Calu3 (cell line): Measurements from ENCODE around the gene USP40. TPM values are rescaled to one million over a fixed set of nuclear protein-coding genes. Genes with fewer than 3 reads are reported as not detected.

Experiments
- BruUV-seq: library from RNA; stranded (reverse); fragments of 400-500 nt; replicated peaks from 2 replicates; lab custom pipeline; 2021; lab: Mats Ljungman, UMichigan
- CTCF ChIA-PET: fragments of 300-600 bp; sonication (Branson Sonifier 250); formaldehyde crosslinking; loops from one replicate; lab custom pipeline; 2022; ENCODE audit warnings: antibody characterized with exemption; lab: Charles Lee
- DNase-seq: peaks from one replicate; pipeline ENCODE4 v3.0.0; 2022
- H3K27ac Mint-ChIP-seq: one replicate; pipeline ENCODE4 v1.8.0; 2022; ENCODE audit warnings: mixed read lengths; ENCODE audit not compliant: unreplicated experiment
- H3K27me3 Mint-ChIP-seq: one replicate; pipeline ENCODE4 v1.8.0; 2022; ENCODE audit warnings: mixed read lengths; ENCODE audit not compliant: unreplicated experiment
- H3K36me3 Mint-ChIP-seq: one replicate; pipeline ENCODE4 v1.8.0; 2022; ENCODE audit warnings: mild to moderate bottlenecking, moderate library complexity, mixed read lengths; ENCODE audit not compliant: insufficient read depth, unreplicated experiment
- H3K4me1 Mint-ChIP-seq: one replicate; pipeline ENCODE4 v1.8.0; 2022; ENCODE audit warnings: mild to moderate bottlenecking, low read depth, mixed read lengths; ENCODE audit not compliant: unreplicated experiment
- H3K4me3 Mint-ChIP-seq: one replicate; pipeline ENCODE4 v1.8.0; 2022; ENCODE audit warnings: mild to moderate bottlenecking, low read depth, moderate library complexity, mixed read lengths; ENCODE audit not compliant: unreplicated experiment
- H3K9me3 Mint-ChIP-seq: one replicate; pipeline ENCODE4 v1.8.0; 2022; ENCODE audit warnings: low read depth, mixed read lengths; ENCODE audit not compliant: unreplicated experiment
- CTCF ChIP-seq: fragments of 200-600 bp; IDR thresholded peaks from one replicate; pipeline ENCODE4 v1.8.0; 2022; ENCODE audit warnings: antibody characterized with exemption; ENCODE audit not compliant: unreplicated experiment
- intact Hi-C: fragments of 100-400 bp; cut with micrococcal nuclease; formaldehyde crosslinking; loops from one replicate; pipeline ENCODE4 v1.10.0; 2022; ENCODE audit not compliant: unreplicated experiment
- total RNA-seq: library from RNA; stranded (reverse); gene quantifications from 2 replicates; pipeline ENCODE4 v1.2.3, GENCODE V29; 2022

The USP40 gene
- total RNA-seq, 1 experiment from 2014 or later, result 44.2 TPM

- Mint-ChIP-seq H3K36me3 (peaks cover 39% of the 10 kb centered on the region), H3K27me3 (no peaks in the 10 kb centered on the region), H3K27ac (no peak overlapping the region), H3K9me3 (no peaks in the 10 kb centered on the region), H3K4me1 (peaks cover 19% of the 10 kb centered on the region), H3K4me3 (no peak overlapping the region)
- intact Hi-C loops, result no loop called here
- no peak for DNase-seq
- no peak for TF ChIP-seq CTCF
- no TSS peak for BruUV-seq
- CTCF ChIA-PET, result interaction anchor here (0.7 kb wide), 2 partner anchors 32 to 469 kb away, joined by 3 to 6 read pairs; no protein-coding TSS in a partner anchor
Observed at GRCh38 chr2:233459426-233459825, 107.2 kb downstream of the USP40 start.

DNA sequence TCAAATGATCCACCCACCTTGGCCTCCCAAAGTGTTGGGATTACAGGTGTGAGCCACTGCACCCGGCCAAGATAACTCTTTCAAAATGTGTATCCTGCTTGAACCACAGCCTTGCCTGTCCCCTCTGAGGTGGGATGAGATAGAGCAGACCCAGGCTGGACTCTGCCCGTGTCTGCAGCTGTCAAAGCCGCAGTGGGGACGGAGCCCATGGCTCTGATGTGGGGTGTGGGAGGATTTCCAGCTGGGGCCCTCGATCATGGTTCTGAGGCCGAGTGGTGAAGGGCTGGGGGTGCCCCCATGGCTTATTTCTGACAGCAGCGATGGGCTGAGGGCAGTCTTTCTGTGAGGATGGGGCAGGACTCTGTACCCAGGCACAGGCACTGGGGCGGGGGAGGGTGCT, 107.8 kb downstream of the USP40 start:
- Mint-ChIP-seq H3K27ac (no peak overlapping the region), H3K36me3 (peaks cover 34% of the 10 kb centered on the region)
- no TSS peak for BruUV-seq

GRCh38 chr2:233458031-233458610, 108.5 kb downstream of the USP40 start:
- no peak for DNase-seq
- Mint-ChIP-seq H3K27ac (no peak overlapping the region), H3K4me3 (no peak overlapping the region), H3K36me3 (peaks cover 29% of the 10 kb centered on the region), H3K27me3 (no peaks in the 10 kb centered on the region), H3K4me1 (peaks cover 19% of the 10 kb centered on the region), H3K9me3 (no peaks in the 10 kb centered on the region)
- no TSS peak for BruUV-seq
- TF ChIP-seq CTCF, result no peak
- intact Hi-C loops, result no loop called here
- CTCF ChIA-PET, result interaction anchor here (0.9 kb wide), 1 partner anchor 108 kb away, joined by 4 read pairs; no protein-coding TSS in a partner anchor

More for the DNA sequence above, 107.8 kb downstream of the USP40 start:
- Mint-ChIP-seq H3K4me3 (no peak overlapping the region), H3K4me1 (peaks cover 19% of the 10 kb centered on the region), H3K27me3 (no peaks in the 10 kb centered on the region), H3K9me3 (no peaks in the 10 kb centered on the region)
- intact Hi-C loops, result no loop called here
- CTCF ChIA-PET, result interaction anchor here (0.7 to 0.9 kb wide), 2 partner anchors 107 to 470 kb away, joined by 4 to 6 read pairs; no protein-coding TSS in a partner anchor
- TF ChIP-seq CTCF, result no peak
- DNase-seq, result no peak

DNA sequence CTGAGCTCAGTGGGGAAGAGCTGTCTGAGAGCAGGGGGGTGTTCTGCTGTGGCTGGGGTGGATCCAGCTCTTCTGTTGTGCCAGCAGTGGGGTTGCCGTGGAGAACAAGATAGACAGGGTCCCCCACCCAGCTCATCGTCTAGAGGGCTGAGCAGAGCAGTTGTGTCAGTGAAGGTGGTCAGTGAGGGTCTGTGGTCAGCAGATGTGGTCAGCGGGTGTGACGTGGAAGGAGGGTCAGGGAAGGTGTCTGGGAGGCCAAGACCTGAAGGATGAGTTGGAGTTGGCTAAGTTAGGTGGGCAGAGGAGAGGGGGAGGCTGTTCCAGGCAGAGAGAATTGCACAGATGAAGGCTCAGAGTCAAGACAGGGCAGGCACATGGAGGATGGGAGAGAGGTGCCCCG, 109.2 kb downstream of the USP40 start:
- H3K27me3 Mint-ChIP-seq, result no peaks in the 10 kb centered on the region
- no TSS peak for BruUV-seq
- CTCF ChIA-PET, result no interaction called here
- H3K4me1 Mint-ChIP-seq, result peaks cover 18% of the 10 kb centered on the region
- no peaks in the 10 kb centered on the region for H3K9me3 Mint-ChIP-seq
- no peak overlapping the region for H3K27ac Mint-ChIP-seq
- TF ChIP-seq CTCF, result no peak
- H3K4me3 Mint-ChIP-seq, result no peak overlapping the region
- intact Hi-C loops, result no loop called here
- no peak for DNase-seq
- H3K36me3 Mint-ChIP-seq, result peaks cover 29% of the 10 kb centered on the region
